Hindlimb muscle (tissue), 1 donor: ENCODE measurements around the gene NELFB. TPM values are rescaled to one million over a fixed set of nuclear protein-coding genes. Genes with fewer than 3 reads are reported as not detected.

Experiments used
- DNase-seq: peaks from one replicate; pipeline ENCODE4 v3.0.0-alpha.2; 2013
- polyA plus RNA-seq: library from polyadenylated mRNA; unstranded; fragments of 120-200 nt; gene quantifications from one replicate; pipeline ENCODE4 v1.2.1, GENCODE V29; 2013; ENCODE audit not compliant: insufficient read length

NELFB gene
- polyA plus RNA-seq, 1 donor, result 53.1 TPM

DNA sequence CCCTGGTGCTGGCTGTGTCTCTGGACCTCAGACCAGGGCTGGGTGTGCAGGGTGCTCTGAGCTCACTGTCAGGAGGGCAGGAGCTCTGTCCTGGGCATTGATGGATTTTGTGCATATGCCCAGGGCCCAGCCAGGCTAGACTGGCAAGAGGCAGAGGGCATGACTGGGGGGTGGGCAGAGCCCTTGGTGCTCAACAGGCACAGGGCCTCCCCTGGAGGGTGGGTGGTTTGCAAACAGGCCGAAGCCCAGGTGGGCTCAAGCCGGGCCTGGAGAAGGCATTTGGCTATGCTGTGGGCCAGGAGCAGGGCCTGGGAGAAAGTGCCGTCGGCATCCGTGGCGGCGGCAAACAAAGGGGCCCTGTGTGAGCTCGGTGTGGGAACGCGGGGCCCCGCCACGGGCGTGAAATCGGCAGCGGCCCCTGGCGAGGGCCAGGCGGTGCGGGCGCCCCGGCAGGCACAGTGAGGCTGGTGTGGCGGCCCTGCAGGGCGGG is 48.8 kb downstream of the NELFB start:
- DNase-seq, result no peak

DNA sequence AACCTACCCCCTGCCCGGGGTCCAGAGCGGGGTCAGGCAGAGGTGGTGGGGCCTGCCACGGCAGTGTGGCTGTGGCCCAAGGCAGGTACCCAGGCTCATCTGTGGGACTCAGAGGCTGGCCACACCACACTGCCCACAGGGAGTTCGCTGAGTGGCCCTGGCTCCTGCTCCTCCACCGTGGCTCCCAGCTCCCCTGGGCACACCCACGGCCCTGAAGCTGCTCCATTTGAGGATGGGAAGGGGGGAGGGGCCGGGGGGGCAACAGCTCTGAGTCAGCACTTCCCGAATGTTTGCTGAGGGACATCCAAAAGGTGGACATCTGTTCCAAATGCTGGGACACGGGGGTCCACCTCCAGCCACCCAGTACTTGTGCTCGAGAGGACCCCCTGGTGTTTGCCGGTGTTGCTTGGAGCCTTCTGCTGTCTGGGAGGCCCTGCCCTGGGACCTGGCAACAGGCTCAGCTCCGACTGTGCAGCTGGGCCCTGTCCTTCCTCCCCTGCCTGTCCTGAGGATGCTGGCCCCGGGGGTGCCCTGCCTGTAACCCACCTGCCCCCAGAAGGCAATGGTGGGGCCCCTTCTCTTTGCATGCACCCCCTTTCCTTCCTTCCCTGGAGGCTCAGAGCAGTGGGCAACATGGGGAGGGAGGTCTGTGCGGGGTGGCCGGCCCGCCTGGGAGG is 49.4 kb downstream of the NELFB start:
- no peak for DNase-seq

DNA sequence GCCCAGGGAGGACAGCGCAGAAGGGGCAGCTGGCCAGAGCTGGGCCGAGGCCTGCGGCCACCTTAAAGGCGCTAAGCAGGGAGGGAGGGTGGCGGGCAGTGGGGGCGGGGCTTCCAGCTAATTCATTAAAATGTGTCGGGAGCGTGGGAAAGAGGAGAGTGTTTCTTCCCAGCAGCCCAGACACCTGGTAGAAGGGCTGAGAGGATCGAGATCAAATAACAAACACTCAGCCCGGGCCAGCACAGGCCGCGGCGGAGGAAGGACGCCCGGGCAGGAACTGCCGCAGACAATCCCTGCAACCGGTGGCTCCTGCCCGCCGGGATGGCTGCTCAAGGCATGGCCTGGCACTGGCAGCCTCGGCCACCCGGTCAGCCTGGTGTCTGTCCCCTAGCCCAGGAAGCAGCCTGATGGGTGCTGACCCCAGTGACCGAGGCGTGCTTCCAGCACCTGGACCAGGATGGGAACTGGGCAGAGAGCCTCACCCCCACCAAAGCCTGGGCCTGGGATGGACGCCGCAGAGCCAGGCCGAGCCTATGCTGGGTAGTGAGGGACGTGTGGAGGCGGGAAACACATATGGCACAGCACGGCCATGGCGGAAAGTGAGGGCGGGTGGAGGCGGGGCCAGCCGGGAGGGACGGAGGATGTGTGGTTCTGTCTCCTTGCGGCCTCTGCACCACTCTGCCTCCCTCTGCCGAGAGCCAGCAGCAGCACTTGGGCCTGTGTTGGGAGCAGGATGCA is 50.1 kb downstream of the NELFB start:
- no peak for DNase-seq

DNA sequence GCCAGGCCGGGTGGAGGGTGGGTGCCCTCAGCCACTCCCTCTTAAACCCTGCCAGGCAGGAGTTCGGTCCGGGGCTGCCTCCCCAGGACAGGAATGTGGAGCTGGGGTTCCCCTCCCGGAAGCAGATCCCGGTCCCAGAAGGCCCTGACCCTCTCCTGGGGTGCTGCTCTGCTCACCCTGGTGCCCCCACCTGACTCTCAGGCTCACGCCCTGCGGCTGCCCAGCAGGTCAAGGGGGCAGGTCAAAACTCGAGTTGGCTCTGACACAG is 50.6 kb downstream of the NELFB start:
- DNase-seq, result no peak

DNA sequence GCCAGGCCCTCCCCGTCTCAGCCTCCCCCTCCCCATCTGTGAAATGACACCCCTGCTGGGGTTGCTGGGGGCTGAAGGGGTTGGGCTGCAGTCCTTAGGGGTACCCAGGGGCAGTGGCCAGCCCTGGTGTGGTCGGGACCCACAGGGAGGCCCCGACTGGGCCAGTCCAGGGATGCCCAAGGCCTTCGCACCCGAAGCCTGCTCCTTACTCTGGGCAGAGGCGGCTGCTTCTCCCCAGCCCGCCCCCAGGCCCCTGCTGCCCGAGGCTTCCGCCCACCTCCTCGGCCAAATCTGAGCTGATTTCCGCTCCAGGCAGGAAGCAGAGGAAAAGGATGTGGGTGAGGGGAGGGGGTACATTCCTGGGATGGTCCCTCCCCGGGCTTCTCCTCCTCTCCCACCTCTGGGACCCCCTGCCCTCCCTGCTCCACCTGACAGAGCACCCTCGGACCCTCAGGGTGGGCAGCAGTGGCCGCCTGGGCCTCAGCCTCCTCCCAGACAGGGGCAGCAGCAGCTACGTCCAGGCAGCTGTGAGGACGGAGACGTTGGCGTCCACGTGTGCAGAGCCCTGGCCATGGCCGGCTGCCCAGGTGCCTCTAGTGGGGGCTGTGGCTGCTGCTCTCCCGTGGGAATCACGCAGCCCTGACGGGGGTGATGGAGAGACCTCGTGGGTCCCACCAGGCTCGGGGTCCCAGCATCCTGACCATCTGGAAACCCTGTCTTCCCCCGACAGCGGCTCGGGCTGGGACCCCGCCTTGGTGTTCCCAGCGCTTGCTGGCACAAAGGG is 51.1 kb downstream of the NELFB start:
- no peak for DNase-seq

GRCh38 chr9:137306850-137307254 is 51.7 kb downstream of the NELFB start:
- no peak for DNase-seq

- no peak for DNase-seq
Measured at GRCh38 chr9:137307255-137308056, 52.3 kb downstream of the NELFB start.

DNA sequence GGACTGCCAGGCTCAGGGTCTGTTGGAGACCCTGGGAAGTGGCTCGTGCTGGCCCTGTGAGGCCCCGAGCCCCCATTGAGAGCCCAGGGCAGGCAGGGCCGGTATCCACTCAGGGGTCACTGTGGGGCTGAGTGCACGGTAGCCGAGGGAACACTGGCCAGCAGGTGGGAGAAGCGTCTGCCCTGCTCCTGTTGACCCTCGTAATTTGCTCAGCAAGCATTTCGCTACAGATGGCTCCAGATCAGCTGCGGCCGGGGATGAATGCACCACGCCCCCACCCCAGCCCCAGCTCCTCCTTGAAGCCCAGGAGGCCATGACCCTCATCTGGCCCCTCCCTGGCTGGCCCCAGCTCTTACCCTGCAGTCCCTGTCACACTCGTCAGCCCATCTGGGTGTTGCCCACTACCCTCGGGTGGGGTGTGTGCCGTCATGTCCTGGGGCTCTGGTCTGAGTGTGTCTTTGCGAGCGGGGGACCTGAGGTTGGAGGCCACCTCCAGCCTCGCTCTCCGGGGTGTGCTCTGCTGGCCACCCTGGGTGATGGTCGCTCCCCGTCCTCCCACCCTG is 53.0 kb downstream of the NELFB start:
- DNase-seq, result no peak

DNA sequence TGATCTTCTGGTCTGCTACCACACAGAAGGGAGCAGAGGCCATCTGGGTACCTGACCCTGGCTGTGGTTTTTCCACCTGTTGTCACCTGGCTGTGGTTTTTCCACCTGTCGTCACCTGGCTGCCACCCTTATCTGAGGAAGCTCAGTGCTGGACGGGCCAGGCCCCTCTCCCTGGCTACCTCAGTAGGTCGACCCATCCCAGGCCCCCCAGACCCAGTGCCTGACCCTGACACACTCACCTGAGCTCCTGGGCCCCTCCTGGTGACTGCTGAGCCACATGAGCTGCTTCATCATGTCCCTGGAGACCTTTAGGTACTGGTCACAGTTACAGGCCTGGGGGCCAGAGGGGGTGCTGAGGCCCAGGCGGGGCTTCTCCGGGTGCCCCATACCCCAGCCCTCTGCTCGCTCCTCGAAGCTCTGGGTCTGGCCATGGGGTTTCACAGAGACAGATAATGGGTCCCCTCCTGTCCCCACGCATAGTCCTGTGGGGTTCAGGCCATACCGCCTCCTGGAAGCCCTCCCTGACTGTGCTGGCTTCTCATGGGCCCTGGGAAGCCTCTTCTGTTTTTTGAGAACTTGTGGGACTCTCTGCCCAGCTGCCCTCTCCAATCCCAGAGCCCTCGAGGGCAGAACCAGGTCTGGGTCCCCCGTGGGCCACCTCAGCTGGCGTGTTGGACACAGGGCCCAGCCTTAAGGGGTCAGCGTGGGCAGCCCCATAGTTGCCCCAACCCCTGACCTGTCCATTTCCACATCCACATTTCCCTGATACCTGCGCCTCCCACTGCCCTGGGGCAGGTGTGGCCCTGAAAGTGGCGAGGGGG is 54.5 kb downstream of the NELFB start:
- no peak for DNase-seq

DNA sequence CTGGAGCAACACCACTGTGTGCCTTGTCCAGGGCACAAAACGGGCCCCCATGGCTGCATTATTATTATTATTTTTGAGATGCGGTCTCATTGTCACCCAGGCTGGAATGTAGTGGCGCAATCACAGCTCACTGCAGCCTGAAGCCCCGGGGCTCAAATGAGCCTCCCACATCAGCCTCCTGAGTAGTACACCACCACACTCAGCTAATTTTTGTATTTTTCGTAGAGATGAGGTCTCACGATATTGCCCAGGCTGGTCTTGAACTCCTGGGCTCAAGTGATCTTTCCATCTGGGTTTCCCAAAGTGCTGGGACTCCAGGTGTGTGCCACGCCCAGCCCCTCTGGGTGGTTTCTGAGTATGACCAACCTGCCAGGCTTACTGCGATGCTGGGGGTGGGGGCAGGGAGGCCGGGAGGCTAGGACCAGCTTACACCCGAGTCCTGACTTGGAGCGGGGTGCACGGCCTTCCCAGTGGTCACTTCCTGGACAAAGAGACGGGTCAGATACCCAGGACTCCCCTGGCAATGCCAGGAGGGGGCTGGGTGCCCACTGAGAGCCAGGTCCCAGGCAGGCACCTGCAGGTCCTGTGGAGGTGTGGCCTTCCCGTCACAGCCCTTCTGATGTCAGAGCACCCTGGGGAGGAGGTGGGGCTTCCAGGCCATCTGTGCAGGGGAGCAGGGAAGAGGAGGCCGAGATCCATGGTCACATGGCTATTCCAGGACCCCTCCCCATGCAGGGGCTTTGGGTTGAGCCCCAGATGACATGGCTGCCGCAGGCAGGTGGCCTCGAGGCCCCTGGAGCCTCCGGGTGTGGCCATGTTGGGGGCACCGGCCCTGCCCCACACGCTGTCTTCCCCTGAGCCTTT is 55.3 kb downstream of the NELFB start:
- no peak for DNase-seq

GRCh38 chr9:137311171-137311985 is 56.3 kb downstream of the NELFB start:
- DNase-seq, result no peak

GRCh38 chr9:137311986-137312851 is 57.1 kb downstream of the NELFB start:
- no peak for DNase-seq

- no peak for DNase-seq
Measured at GRCh38 chr9:137312852-137313325, 57.8 kb downstream of the NELFB start.

DNA sequence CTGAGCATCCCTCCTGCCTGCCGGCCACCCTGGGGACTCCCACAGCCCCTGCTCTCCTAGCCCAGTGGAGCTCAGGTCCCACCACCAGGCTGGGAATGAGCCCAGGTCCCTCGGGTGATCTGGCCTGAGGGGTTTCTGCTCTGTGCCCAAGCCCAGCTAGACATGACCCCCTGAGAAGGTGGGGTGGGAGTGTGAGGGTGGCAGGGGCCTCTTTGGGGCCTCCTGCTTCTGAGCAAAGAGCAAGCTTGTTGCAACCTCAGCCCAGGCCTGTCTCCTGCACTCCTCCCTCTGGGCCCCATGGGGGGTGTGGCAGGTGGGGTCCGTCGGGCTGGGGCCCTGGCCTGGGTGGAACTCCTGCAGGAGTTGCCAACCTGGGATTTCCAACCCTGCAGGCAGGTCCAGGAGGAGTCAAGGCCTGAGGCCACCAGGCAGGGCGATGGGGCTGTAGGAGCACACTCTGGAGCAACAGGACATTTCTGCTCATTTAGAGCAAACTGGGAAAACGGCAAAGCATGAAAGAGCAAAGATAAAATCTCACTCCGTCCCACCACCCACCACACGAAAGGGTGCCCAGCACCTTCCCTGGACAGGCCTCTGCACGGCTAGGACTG is 58.3 kb downstream of the NELFB start:
- no peak for DNase-seq

DNA sequence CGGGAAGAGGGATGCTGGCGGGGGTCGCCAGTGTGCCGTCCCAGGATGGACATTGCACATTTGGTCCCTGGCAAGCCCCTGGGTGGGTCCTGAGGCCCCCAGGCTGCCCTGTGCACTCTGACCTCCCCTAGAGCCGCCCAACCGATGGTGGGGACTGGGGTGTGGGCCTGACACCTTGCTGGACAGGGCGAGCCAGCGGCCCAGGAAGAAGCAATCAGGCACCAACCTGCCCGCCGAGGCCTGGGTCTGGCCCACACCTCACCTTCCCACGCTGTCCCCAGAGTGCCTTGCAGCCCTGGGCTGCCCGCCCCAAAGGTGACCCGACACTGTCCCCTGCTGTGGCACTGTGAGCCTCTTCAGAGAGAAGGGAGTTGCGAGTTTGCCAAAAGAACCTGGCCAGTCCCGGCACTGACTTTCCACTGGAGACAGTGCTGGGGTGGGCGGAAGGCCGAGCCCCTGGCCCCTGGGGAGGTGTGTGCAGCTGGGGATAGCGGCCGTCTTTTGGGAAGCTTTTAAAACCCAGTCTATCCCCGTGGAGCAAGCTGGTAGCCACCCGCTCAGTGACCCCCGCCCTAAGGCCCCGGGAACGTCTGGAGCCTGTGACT is 58.9 kb downstream of the NELFB start:
- no peak for DNase-seq

DNA sequence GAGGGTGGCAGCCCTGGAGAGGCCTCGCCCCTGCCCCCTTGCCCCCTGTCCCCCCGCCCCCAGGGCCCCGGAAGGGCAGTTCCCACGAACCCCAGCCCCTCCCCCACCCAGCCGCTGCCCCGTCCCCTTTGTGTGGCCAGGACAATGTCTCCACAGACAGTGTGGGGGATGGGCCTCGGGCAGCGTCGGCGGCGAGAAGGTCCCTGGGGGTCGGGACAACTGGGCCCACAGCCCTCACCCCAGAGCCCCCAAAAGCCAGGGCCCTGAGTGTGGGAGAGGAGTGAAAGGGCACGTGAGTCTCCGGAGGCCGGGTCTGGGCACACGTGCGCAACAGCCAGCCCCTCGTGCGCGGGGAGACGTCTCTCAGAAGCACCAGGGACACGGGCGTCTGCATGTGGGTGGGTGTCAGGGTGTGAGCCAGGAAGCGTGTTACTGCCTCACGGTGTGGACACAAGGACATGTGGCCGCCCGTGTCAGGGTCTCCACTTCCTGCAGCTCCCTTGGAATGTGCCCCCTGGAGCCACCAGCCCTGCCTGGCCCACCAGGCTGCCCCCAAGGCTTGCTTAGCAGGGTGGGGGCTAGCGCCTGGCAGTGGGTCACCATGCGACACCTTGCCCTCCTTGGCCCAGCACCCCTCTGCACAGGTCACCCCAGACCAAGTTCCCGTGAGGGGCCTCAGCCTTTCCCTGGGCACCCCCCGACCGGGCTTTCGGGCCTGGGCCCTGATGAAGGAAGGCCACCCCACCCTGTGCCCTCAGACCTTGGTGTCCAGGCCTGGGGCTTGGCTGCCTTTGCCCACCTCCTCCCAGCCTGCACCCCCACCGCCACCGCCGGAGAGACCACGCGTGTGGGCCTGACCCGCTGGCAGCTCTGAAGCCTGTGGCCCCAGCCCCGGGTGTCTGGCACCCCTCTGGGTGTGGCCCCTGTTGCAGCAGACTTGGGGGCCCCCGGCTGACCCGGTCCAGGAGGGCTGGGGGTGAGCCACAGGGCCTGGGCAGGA is 59.7 kb downstream of the NELFB start:
- no peak for DNase-seq
